Endothelial cell of umbilical vein (primary cell): ENCODE results near the gene PSMG2. TPM values are rescaled to one million over a fixed set of nuclear protein-coding genes. Genes with fewer than 3 reads are reported as not detected.

Experiments
- BruUV-seq: library from RNA; stranded (reverse); fragments of 400-500 nt; replicated peaks from 2 replicates; lab custom pipeline; 2021; lab: Mats Ljungman, UMichigan
- CTCF ChIA-PET: fragments of 300-600, 350-600 bp; sonication (Branson Sonifier 250); formaldehyde crosslinking; loops from one replicate; lab custom pipeline; 2021; ENCODE audit warnings: antibody characterized with exemption, inconsistent platforms; lab: Charles Lee
- POLR2A ChIA-PET: fragments of 300-600, 350-600 bp; sonication (Branson Sonifier 250); formaldehyde crosslinking; loops from one replicate; lab custom pipeline; 2021; ENCODE audit warnings: antibody characterized with exemption, inconsistent platforms; lab: Charles Lee
- DNase-seq: peaks from one replicate; pipeline ENCODE4 v3.0.0-alpha.2; 2011; ENCODE audit warnings: low read depth, low spot score
- FAIRE-seq: peaks from 2 replicates; lab custom pipeline; 2011; peaks lifted over from hg19 to GRCh38; lab: Jason Lieb, UNC
- H2AFZ ChIP-seq: 2 replicates; pipeline ENCODE4 v1.6.0; 2012; ENCODE audit warnings: low read depth, low read length, control low read depth, inconsistent platforms
- H3K27ac ChIP-seq: 2 replicates; pipeline ENCODE4 v1.5.1; 2011; ENCODE audit warnings: low read depth, mild to moderate bottlenecking, control low read depth, low read length, moderate library complexity; ENCODE audit not compliant: insufficient read depth
- H3K27me3 ChIP-seq, 2 experiments: 2 replicates each; pipeline versions ENCODE4 v1.6.0 to v1.6.1; 2011; ENCODE audit warnings: low read length in 2 of 2, mixed read lengths in 1 of 2; ENCODE audit not compliant: control insufficient read depth in 2 of 2, insufficient read depth in 2 of 2
- H3K36me3 ChIP-seq, 2 experiments: 2 replicates in 1 of 2; 3 replicates in 1 of 2; pipeline ENCODE4 v1.5.1; 2011; ENCODE audit warnings: low read length in 2 of 2, mild to moderate bottlenecking in 1 of 2, moderate library complexity in 1 of 2; ENCODE audit not compliant: control insufficient read depth in 2 of 2, insufficient read depth in 2 of 2; ENCODE audit errors: extremely low read depth in 1 of 2
- H3K4me1 ChIP-seq: 3 replicates; pipeline ENCODE4 v1.5.1; 2011; ENCODE audit warnings: mild to moderate bottlenecking, low read length; ENCODE audit not compliant: control insufficient read depth, insufficient read depth; ENCODE audit errors: extremely low read depth
- H3K4me2 ChIP-seq: 2 replicates; pipeline ENCODE4 v1.6.1; 2011; ENCODE audit warnings: low read length, control low read depth, mixed read lengths; ENCODE audit not compliant: insufficient read depth
- H3K4me3 ChIP-seq, 3 experiments: fragments of 200-600 bp in 1 of 3; sonication (generic), shearing (Covaris generic) in 1 of 3; replicated peaks in 1 of 3; 2 replicates each; pipeline ENCODE4 v1.5.1; 2011 to 2016; ENCODE audit warnings: control low read depth in 3 of 3, low read length in 3 of 3, mild to moderate bottlenecking in 2 of 3, inconsistent platforms in 1 of 3, low read depth in 1 of 3, moderate library complexity in 1 of 3; ENCODE audit not compliant: insufficient read depth in 1 of 3
- H3K79me2 ChIP-seq: 2 replicates; pipeline ENCODE4 v1.6.0; 2012; ENCODE audit warnings: low read length, inconsistent platforms; ENCODE audit not compliant: control insufficient read depth, insufficient read depth
- H3K9ac ChIP-seq: replicated peaks from 2 replicates; pipeline ENCODE3; 2011; ENCODE audit warnings: low read length, control low read depth; ENCODE audit not compliant: insufficient read depth; ENCODE audit errors: extremely low read depth
- H3K9me1 ChIP-seq: replicated peaks from 3 replicates; pipeline ENCODE4 v1.6.0; 2011; ENCODE audit warnings: mild to moderate bottlenecking, low read length; ENCODE audit not compliant: control insufficient read depth, insufficient read depth; ENCODE audit errors: extremely low read depth
- H3K9me3 ChIP-seq: replicated peaks from 2 replicates; pipeline ENCODE4 v1.5.1; 2012; ENCODE audit warnings: low read length, inconsistent platforms; ENCODE audit not compliant: control insufficient read depth, insufficient read depth
- H4K20me1 ChIP-seq: replicated peaks from 2 replicates; pipeline ENCODE3; 2011; ENCODE audit warnings: mild to moderate bottlenecking, low read length; ENCODE audit not compliant: control insufficient read depth, insufficient read depth; ENCODE audit errors: extremely low read depth
- CTCF ChIP-seq, 2 donors: IDR thresholded peaks; 1 replicate in 1 of 2; 2 replicates in 1 of 2; pipeline ENCODE4 v1.5.1; 2011; ENCODE audit warnings: low read length in 2 of 2, mild to moderate bottlenecking in 2 of 2, moderate library complexity in 2 of 2, control low read depth in 1 of 2, inconsistent platforms in 1 of 2, low read depth in 1 of 2; ENCODE audit not compliant: insufficient read depth in 1 of 2; ENCODE audit errors: extremely low read depth in 1 of 2
- EZH2 ChIP-seq: IDR thresholded peaks from 2 replicates; pipeline ENCODE4 v1.6.1; 2012; ENCODE audit warnings: borderline replicate concordance, low read depth, mild to moderate bottlenecking, moderate library complexity, low read length, inconsistent platforms; ENCODE audit not compliant: severe bottlenecking
- FOS ChIP-seq: IDR thresholded peaks from 2 replicates; pipeline ENCODE4 v1.6.1; 2011; ENCODE audit warnings: mild to moderate bottlenecking, low read length, moderate library complexity, borderline replicate concordance; ENCODE audit not compliant: insufficient read depth
- GATA2 ChIP-seq: IDR thresholded peaks from 2 replicates; pipeline ENCODE4 v1.7.0; 2011; ENCODE audit warnings: low read depth, mild to moderate bottlenecking, moderate library complexity, mixed read lengths, low read length; ENCODE audit not compliant: insufficient read length, insufficient read depth
- JUN ChIP-seq: IDR thresholded peaks from 2 replicates; pipeline ENCODE4 v1.6.1; 2011; ENCODE audit warnings: borderline replicate concordance, low read depth; ENCODE audit not compliant: insufficient read length, insufficient read depth
- MAX ChIP-seq: IDR thresholded peaks from 2 replicates; pipeline ENCODE4 v1.6.1; 2011; ENCODE audit not compliant: insufficient read depth, insufficient read length
- MYC ChIP-seq: IDR thresholded peaks from one replicate; pipeline ENCODE4 v1.6.1; 2011; ENCODE audit warnings: mild to moderate bottlenecking, low read depth, low read length
- POLR2A ChIP-seq: IDR thresholded peaks from 2 replicates; pipeline ENCODE4 v1.6.1; 2012; ENCODE audit warnings: low read depth, mild to moderate bottlenecking, control low read depth, low read length
- POLR2AphosphoS5 ChIP-seq: IDR thresholded peaks from 2 replicates; pipeline ENCODE4 v1.6.1; 2012; ENCODE audit warnings: low read depth, mild to moderate bottlenecking, control low read depth, low read length, moderate library complexity; ENCODE audit not compliant: insufficient read depth
- dilution Hi-C: fragments of 300-500 bp; cut with MboI; formaldehyde crosslinking; loops from one replicate; pipeline ENCODE4 v1.15.0; 2019; ENCODE audit warnings: low sequenced_read_pairs; ENCODE audit not compliant: extremely low pct_ligation_motif_present
- intact Hi-C: fragments of 100-400 bp; cut with micrococcal nuclease; formaldehyde crosslinking; loops from one replicate; pipeline ENCODE4 v1.10.0; 2022
- polyA plus RNA-seq, 4 experiments: library from polyadenylated mRNA; depleted of rRNA in 3 of 4; stranded (reverse) in 3 of 4; unstranded in 1 of 4; fragments of >200 nt; gene quantifications; 2 replicates each; pipeline versions ENCODE4 v1.2.1 to v1.2.3, GENCODE V29; 2011 to 2012; ENCODE audit warnings: missing spikeins in 1 of 4
- total RNA-seq: library from RNA; stranded (reverse); gene quantifications from 2 replicates; pipeline ENCODE4 v1.2.3, GENCODE V29; 2021

The PSMG2 gene
- total and polyA plus RNA-seq, 2 donors (not counting 3 experiments of a cell fraction or from before 2014, with no cell fraction given), result 42.0 to 71.0 TPM

GRCh38 chr18:12767580-12768155 is 64.8 kb downstream of the PSMG2 start:
- no peak for FAIRE-seq
- Histone ChIP-seq H3K4me1 (no peaks in the 10 kb centered on the region), H3K79me2 (no peaks in the 10 kb centered on the region), H4K20me1 (no peaks in the 10 kb centered on the region), H3K27me3 (peaks cover 2 to 6% of the 10 kb centered on the region in 2 experiments), H2AFZ (no peak overlapping the region), H3K4me3 (no peak overlapping the region), H3K9me3 (no peaks in the 10 kb centered on the region), H3K9me1 (no peaks in the 10 kb centered on the region), H3K36me3 (no peaks in the 10 kb centered on the region), H3K27ac (no peak overlapping the region), H3K4me2 (no peak overlapping the region), H3K9ac (no peak overlapping the region)
- intact Hi-C loops, result no loop called here
- dilution Hi-C loops, result no loop called here
- TF ChIP-seq POLR2AphosphoS5 (no peak), JUN (no peak), GATA2 (no peak), POLR2A (no peak), MYC (no peak)
- no peak for DNase-seq
- ChIA-PET POLR2A (no interaction called here), CTCF (no interaction called here)
- BruUV-seq, result no TSS peak

- Histone ChIP-seq H3K9me3 (no peaks in the 10 kb centered on the region), H3K27ac (no peak overlapping the region), H3K9me1 (no peaks in the 10 kb centered on the region), H3K79me2 (no peaks in the 10 kb centered on the region), H3K36me3 (no peaks in the 10 kb centered on the region), H3K27me3 (peaks cover 2 to 6% of the 10 kb centered on the region in 2 experiments), H3K4me2 (no peak overlapping the region), H3K4me3 (no peak overlapping the region), H2AFZ (no peak overlapping the region), H4K20me1 (no peaks in the 10 kb centered on the region), H3K9ac (no peak overlapping the region), H3K4me1 (no peaks in the 10 kb centered on the region)
- no peak for DNase-seq
- no TSS peak for BruUV-seq
- ChIA-PET POLR2A (interaction anchor here (0.6 kb wide), 1 partner anchor 143 kb away, joined by 8 read pairs; no protein-coding TSS in a partner anchor), CTCF (no interaction called here)
- intact Hi-C loops (no loop called here), dilution Hi-C loops (no loop called here)
- no peak for FAIRE-seq
- TF ChIP-seq POLR2A, result no peak
- TF ChIP-seq EZH2, result no peak
- no peak for TF ChIP-seq CTCF (IDR thresholded peaks at IDR 0.05; ENCODE audit: extremely low read depth in 1 of 2, insufficient read depth in 1 of 2, low read depth in 1 of 2, low read length in 2 of 2)
- no peak for TF ChIP-seq FOS
- TF ChIP-seq GATA2, result no peak
- no peak for TF ChIP-seq JUN
- no peak for TF ChIP-seq MYC
- no peak for TF ChIP-seq POLR2AphosphoS5
- no peak for TF ChIP-seq MAX
Measured at GRCh38 chr18:12768625-12769024, 65.8 kb downstream of the PSMG2 start.
